Hippocampal formation (tissue), 2 donors: ENCODE data around the gene C3.

Experiments
- DNase-seq, 2 donors: peaks; one replicate each; lab custom pipeline; 2025; lab: John Stamatoyannopoulos, UW

The C3 gene

DNA sequence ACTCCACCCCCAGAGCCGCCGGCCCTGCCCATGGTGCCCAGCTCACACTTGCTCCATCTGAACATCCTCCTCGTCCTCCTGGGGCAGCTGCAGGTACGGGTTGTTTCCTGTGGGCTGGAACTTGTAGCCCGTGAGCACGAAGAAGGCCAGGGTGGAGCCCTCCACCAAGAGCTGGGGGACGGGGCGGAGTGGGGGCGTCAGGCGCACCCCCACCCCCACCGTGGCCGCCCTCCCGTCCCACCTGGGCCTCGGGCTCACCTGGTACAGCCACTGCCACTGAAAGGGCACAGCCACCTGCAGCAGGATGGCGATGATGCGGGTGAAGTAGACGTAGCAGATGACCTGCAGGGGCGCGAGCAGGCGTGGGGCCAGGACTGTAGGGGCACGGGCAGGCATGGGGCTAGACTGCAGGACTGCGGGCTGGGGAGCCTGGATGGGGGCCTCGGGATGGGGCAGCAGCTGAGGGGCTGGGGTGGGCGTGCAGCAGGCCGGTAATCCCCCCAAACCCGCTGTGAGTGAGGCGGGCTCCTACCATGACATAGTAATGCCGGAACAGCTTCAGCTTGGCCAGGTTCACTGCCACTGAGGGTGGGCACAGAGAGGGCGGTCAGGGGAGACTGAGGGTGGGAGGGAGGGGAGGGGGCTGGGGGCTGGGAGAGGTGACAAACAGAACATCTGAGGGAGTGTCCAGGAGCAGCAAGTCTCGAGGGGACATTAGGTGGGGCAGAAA lies 10.7 kb upstream of the C3 start:
- no peak for DNase-seq

DNA sequence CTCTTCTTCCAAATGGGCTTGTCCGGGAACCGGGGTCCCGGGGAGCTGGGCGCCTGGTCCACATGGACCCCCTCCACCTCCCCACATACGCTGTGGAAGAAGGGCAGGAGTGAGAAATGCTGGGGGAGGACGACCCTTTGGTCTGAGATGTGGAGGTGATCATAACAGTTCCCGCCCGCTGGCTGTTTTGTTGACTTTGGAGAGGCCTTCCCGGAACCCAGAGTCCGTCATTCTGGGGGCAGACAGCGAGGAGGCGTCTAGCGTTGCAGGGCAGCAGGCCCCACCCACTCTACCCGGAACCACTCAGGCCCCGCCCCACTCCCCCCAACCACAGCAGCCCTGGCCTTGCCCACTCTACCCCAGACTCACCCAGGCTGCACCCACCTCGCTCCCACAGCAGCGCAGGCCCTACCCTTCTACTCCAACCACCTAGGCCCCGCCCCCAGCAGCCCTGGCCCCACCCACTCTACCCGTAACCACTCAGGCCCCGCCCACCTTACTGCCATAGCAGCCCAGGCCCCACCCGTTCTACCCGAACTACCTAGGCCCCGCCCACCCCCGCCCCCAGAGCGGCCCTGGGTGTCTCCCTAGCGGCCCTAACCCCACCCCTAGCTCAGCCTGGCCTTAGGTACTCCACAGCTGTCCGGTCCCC lies 9.8 kb upstream of the C3 start:
- peak; percentile 3 to 66 for DNase-seq

DNA sequence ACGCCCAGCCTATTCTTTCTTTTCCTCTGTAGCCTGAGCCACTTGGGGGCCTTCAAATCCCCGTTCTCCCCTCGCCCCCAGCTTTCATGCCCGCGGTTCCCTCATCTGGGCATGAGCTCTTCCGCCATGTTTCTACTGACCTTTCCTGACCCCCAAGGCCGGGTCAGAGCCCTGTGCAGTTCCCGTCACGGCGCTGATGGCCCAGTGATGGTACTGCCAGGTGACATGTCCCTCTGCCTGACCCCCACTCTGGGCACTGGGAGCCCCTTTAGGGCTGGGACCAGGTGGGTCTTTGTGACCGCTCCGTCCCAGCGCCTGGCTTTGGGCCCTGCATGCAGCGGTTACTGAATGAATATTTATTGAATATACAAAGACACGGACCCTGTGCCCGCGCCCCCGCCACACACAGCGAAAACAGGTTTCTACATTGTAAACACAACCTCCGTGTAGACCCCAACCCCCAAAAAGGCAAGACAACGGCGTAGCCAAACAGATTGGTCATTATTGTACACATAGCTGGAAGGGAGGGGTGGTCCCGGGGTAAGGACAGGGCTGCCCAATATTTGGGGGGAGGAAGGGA lies 9.2 kb upstream of the C3 start:
- no peak for DNase-seq

DNA sequence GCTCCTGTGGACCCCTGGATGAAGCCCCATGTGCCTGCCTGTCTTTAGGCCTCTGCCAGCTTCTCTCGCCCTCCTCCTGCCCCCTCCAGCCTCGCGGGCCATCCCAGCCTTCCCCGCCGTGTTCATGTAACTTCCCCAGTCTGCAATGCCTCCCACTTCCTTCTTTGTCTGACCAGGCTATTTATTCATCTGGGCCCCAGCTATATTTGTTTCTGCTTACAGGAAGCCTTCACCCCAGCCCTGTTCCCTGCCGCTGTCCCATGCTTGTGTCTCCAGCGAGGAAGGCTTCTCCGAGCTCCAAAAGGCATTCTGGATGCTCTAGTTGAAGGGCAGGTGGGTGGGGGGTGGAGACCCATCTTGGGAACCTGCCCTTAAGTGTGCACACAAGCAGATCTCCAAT lies 7.9 kb upstream of the C3 start:
- peak; percentile 17 to 38 for DNase-seq

DNA sequence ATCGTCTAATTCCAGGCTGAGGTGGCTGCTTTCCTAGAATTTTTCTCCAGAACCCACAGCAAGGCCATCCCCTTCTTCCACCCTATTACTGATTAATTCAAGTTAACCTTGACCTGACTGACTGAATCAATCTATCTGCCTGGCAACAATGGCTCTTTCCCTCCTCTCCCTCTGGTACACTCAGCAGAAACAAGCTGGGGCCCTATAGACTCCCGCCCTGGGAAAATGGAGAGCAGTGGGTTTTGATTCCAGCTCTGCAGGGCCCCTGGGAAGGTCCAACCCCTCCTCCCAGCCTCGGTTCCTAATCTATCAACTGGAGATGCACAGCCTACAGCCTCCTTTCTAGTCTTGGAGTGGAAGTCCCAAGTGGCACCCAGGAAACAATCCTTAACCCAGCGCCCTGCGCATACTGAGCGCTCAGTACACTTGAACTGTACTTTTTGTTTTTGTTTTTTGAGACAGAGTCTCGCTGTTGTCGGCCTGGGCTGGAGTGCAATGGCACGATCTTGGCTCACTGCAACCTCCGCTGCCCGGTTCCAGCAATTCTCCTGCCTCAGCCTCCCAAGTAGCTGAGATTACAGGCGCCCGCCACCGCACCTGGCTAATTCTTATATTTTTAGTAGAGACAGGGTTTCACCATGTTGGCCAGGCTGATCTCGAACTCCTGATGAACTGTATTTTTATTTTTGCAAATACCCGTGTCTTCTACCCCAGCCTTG lies 5.2 kb upstream of the C3 start:
- no peak for DNase-seq

DNA sequence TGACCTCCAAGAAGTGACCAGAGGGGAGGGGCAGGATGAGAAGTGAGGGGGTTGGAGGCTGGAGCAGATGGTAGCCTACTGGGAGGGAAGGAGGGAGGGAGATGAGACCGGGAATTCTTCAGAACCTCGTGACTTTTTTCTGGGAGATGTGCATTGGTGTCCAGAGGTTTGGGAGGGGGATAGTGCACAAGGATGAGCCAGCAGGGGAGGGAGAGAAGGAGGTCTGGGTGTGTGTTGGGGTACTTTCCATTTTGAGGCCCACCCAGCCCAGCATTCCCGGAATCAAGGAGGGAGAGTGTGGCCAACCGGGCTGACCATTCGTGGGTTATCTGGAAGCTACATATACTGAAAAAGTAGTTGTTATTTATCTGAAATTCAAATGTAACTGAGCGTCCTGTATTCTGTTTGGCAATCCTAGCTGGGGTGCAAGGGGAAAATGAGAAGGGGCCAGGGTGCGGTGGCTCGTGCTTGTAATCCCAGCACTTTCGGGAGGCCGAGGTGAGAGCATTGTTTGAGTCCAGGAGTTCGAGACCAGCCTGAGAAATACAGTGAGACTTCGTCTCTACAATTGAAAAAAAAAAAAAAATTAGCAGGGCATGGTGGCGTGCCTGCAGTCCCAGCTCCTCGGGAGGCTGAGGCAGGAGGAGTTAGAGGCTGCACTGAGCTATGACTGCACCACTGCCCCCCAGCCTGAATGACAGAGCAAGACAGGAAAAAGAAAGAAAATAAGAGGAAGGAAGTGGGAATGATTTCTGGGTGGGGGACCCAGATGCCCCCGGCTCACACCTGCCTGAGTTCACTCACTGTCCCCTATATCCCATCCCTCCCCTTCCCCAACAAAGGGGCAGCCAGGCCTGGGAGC lies 4.4 kb upstream of the C3 start:
- DNase-seq, result no peak

DNA sequence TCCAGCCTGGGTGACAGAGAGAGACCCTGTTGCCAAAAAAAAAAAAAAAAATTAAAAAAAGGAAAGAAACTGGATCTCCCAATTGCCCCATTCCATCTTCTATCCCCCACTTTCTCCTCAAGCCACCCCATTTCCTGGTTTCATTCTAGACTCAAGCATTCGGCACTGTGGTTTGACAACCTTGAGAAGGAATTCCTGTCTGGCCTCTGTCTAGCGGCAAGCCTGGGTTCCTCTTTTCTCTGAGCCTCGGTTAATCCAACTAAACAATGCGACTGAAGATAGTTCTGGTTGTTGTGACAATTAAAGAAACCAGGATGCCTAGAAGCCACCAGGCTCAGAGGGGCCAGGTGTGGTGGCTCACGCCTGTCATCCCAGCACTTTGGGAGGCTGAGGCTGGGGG lies 3.3 kb upstream of the C3 start:
- DNase-seq, result peak in 1 of 2 donors; percentile 3

DNA sequence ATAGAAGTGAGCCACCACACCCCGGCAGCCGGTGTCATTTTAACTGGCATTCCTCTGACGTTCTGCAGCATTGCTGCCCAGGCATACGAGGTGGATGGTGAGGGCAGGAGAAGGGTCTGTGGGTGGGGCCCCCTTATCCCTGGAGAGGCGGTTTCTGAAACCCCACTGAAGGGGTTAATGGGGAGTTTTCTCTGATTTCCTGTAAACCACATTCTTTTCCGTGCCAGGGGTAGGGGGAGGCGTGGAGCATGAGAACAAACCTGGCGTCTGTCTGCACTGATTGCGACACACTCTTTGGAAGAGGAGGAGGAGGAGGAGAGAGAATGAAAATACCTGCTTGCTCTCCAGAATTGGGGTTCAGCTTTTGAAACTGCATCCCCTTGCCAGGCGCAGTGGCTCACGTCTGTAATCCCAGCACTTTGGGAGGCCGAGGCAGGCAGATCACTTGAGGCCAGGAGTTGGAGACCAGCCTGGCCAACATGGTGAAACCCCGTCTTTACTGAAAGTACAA lies 2.7 kb upstream of the C3 start:
- peak in 1 of 2 donors; percentile 17 for DNase-seq

DNA sequence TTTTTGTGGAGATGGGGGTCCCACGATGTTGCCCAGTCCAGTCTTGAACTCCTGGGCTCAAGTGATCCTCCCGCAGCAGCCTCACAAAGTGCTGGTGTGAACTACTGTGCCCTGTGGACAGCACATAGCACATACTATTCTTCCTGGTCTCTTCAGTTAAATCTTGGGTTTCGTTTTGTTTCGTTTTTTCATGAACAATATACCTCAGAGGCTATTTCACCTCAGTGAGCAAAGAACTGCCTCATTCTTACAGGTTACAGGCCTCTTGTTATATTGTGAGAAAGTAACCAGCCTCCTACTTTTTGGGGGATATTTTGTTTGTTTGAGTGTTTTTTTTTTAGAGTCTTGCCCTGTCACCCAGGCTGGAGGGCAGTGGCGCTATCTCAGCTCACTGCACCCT lies 1.3 kb upstream of the C3 start:
- no peak for DNase-seq

DNA sequence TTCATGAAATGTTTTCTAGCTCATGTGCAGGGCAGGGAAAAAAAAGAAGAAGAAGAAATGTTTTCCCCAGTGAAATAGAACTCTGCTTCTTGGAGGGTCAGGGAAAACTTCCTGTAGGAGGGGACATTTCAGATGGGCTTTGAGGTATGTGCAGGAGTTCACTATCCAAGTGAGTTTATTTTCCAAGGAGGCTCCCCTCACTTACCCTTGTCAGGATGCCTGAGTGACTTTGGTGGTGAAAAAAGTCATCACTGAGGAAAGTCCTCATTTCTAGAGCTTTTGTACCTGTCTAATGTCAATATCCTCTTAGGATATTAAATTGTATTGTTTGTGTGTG lies 656 bp upstream of the C3 start:
- no peak for DNase-seq

DNA sequence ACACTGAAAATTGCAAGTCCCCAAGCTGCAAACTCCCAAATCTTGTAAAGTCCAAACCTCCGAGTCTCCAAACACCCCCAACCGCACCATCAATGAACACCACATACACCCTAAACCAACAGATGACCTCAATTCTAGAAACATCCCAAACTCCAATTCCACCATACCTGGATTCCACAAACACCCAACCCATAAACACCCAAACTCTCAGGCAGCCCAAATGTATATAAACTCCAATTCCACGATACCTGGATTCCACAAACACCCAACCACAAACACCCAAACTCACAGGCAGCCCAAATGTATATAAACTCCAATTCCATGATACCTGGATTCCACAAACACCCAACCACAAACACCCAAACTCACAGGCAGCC lies 470 bp downstream of the C3 start:
- no peak for DNase-seq

DNA sequence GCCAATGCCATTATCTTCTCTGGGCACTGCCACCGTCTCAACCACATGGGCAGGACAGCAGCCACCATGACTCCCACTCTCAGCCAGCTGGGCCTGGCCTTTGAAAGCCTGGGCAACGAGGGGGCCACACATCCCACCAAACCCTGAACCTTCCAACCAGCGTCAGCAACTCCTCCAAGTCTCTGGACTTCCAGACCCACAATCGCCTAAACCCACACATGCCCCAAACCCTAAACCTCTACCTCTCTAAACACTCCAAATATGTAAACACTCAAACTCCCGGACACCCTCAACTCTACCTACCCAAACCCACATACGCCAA lies 949 bp downstream of the C3 start:
- peak in 1 of 2 donors; percentile 1 for DNase-seq

DNA sequence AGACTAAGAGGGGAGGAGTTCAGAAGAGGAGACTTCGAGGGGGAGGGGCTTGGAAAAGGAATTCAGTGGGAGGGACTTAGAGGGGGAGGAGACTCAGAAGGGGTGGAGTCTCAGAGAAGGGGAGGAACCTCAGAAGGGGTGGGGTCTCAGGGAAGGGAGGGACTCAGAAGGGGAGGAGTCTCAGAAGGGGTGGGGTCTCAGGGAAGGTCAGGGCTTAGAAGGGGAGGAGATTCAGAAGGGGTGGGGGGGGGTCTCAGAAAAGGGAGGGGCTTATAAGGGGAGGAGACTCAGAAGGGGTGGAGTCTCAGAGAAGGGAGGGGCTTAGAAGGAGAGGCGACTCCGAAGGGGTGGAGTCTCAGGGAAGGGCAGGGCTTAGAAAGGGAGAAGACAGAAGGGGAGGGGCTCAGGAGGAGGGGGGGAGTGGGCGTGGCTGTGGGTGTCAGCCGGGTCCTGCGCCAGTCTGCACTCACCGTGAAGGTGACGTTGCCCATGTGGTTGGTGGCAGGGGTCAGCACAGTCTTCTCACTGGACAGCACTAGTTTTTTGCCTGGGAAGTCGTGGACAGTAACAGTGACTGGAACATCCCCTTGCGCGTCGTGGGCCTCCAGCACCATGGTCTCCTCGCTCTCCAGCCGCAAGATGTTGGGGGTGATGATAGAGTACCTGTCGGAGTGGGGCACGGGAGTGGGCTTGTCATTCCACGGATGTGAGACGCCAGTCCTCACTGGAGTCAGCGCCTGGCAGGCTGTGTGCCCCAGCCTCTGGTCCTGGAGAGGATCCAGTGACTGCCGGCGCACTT lies 1.5 kb downstream of the C3 start:
- peak; percentile 5 to 39 for DNase-seq

DNA sequence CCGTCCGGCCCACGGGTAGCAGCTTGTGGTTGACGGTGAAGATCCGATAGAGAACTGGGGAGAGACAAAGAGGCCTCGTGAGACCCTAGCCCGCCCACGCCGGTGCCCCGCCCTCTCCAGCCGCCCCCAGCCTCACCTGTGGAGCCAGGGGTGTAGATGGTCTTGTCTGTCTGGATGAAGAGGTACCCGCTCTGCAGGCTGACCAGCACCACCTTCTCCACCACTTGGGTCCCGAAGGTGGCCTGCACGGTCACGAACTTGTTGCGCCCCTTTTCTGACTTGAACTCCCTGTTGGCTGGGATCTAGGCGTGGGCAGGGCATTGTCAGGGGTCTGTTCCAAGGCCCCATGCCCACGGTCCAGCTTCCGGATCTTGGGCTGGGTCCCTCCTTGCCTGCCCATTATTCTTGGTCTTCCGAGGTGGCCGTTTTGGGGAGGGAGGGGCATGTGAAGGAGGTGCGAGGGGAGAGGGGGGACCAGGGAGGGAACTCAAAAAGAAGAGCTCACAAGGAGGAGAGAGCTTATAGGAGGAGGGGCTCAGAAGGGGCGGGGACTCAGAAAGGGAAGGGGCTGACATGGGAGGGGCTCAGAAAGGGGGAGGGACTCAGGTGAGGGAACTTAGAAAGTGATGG lies 2.2 kb downstream of the C3 start:
- no peak for DNase-seq

DNA sequence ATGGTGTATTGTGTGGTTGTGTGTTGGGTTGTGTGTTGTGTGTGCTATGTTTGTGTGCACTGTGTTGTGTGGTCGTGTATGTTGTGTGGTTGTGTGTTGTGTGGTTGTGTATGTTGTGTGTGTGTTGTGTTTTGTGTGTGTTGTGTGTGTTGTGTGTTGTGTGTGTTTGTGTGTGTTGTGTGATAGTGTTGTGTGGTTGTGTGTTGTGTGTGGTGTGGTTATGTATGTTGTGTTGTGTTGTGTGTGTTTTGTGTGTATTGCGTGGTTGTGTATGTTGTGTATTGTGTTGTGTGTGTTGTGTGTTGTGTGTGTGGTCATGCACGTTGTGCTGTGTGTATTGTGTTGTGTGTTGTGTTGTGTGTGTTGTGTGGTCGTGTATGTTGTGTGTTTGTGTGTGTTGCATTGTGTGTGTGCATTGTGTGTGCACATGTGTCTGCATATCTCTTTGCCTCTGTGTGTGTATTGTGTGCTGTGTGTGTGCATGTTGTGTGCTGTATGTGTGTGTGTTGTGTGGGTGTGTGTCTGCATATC lies 2.9 kb downstream of the C3 start:
- no peak for DNase-seq

DNA sequence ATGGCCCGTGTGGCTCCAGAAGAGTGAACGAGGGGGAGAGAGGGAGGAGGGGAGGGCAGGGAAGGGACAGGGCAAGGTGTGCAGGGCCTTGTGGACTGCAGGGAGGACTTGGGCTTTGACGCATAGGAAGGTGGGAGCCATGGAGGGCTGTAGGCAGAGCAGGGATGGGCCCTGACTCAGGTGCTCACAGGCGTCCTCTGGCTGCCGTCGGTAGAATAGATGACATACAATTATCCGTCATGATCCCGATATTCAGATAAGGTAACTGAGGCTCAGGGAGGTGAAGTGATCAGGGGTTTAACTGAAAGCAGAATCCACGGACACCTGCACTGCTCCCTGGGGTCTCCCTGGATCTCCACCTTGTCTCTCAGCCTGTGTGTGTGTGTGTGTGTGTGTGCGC lies 3.4 kb downstream of the C3 start:
- no peak for DNase-seq

DNA sequence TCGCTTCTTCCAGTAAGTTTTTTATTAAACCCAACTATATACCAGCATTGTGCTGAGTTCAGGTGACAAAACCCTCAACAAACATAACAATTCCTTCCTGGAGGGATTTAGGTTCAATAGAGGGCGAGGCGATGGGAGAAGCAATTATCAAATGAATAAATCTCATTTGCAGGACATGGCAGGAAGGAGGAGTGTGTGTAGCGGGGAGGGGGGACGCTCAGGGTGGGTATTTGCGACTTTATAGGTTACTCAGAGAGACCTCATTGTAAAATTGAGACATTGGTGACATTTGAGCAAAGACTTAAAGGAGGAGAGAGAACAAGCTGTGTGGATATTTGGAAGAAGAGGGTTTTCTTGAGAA lies 3.9 kb downstream of the C3 start:
- no peak for DNase-seq

DNA sequence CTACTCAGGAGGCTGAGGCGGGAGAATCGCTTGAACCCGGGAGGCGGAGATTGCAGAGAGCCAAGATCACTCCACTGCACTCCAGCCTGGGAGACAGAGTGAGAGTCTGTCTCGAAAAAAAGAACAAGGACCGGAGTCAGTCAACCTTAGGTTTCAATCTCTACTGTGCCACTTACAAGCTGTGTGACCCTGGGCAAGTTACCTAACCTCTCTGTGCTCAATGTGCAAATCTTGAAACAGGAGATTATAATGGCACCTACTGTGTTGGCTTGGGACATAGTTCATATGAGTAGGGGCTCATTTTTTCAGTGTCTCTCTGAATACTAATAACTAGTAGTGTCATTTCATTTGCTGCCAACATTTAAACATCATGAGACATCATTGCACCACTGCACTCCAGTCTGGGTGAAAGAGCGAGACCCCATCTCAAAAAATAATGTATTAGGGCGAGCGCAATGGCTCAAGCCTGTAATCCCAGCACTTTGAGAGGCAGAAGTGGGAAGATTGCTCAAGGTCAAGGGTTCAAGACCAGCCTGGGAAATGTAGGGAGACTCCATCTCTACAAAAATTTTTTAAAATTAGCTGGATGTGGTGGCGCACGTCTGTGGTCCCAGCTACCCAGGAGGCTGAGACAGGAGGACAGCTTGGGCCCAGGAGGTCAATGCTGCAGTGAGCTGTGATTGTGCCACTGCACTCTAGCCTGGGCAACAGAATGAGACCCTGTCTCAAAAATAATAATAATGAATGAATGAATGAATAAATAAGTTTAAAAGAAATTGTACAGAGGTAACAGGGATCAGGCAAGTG lies 5.5 kb downstream of the C3 start:
- no peak for DNase-seq
